H1 (cell line): ENCODE results near the gene RUNX1. TPM values are rescaled to one million over a fixed set of nuclear protein-coding genes. Genes with fewer than 3 reads are reported as not detected.

Experiments used
- CTCF ChIA-PET: fragments of 300-600 bp; sonication (Branson Sonifier 250); formaldehyde crosslinking; loops from one replicate; lab custom pipeline; 2021; ENCODE audit not compliant: partially characterized antibody; lab: Charles Lee
- POLR2A ChIA-PET: fragments of 300-600 bp; sonication (Branson Sonifier 250); formaldehyde crosslinking; loops from one replicate; lab custom pipeline; 2021; ENCODE audit warnings: inconsistent platforms; ENCODE audit not compliant: partially characterized antibody; lab: Charles Lee
- DNase-seq, 2 experiments: peaks; one replicate each; pipeline versions ENCODE4 v3.0.0 to v3.0.0-alpha.2; 2010 to 2022; ENCODE audit warnings: low spot score in 2 of 2, low read depth in 1 of 2, mixed read lengths in 1 of 2
- FAIRE-seq: peaks from 2 replicates; lab custom pipeline; 2011; peaks lifted over from hg19 to GRCh38; lab: Jason Lieb, UNC
- H2AFZ ChIP-seq: 2 replicates; pipeline ENCODE4 v1.8.1; 2012; ENCODE audit warnings: low read length, inconsistent platforms
- H2AK5ac ChIP-seq: 2 replicates; pipeline ENCODE4 v1.6.1; 2013; ENCODE audit warnings: low read depth, low read length
- H2BK120ac ChIP-seq: replicated peaks from 2 replicates; pipeline ENCODE3; 2013; ENCODE audit warnings: low read depth, low read length, inconsistent platforms
- H2BK12ac ChIP-seq: 2 replicates; pipeline ENCODE4 v1.6.1; 2013; ENCODE audit warnings: low read depth, low read length
- H2BK15ac ChIP-seq: 2 replicates; pipeline ENCODE4 v1.6.1; 2013; ENCODE audit warnings: low read length
- H2BK20ac ChIP-seq: 2 replicates; pipeline ENCODE4 v1.6.1; 2013; ENCODE audit warnings: low read length
- H2BK5ac ChIP-seq: 2 replicates; pipeline ENCODE4 v1.6.1; 2013; ENCODE audit warnings: low read depth, low read length
- H3K14ac ChIP-seq: 2 replicates; pipeline ENCODE4 v1.6.1; 2013; ENCODE audit warnings: inconsistent platforms; ENCODE audit not compliant: insufficient read length
- H3K18ac ChIP-seq: 2 replicates; pipeline ENCODE4 v1.6.1; 2013; ENCODE audit warnings: low read length; ENCODE audit errors: extremely low read depth
- H3K23ac ChIP-seq: 2 replicates; pipeline ENCODE4 v1.6.1; 2013; ENCODE audit warnings: inconsistent platforms; ENCODE audit not compliant: insufficient read length
- H3K23me2 ChIP-seq: 2 replicates; pipeline ENCODE4 v1.6.1; 2013; ENCODE audit warnings: low read depth, low read length
- H3K27ac ChIP-seq: 2 replicates; pipeline ENCODE4 v1.6.1; 2011; ENCODE audit warnings: low read depth, low read length, inconsistent platforms
- H3K27me3 ChIP-seq, 4 experiments: replicated peaks in 1 of 4; 1 replicate in 1 of 4; 2 replicates in 3 of 4; pipeline versions ENCODE4 v1.6.1 to v1.8.1; 2011 to 2013; ENCODE audit warnings: low read length in 3 of 4, mild to moderate bottlenecking in 3 of 4, inconsistent platforms in 2 of 4, mixed read lengths in 2 of 4, moderate library complexity in 1 of 4; ENCODE audit not compliant: control insufficient read depth in 3 of 4, insufficient read depth in 3 of 4; ENCODE audit errors: extremely low read depth in 1 of 4
- H3K36me3 ChIP-seq, 4 experiments: 2 replicates each; pipeline versions ENCODE4 v1.6.1 to v1.8.1; 2011 to 2013; ENCODE audit warnings: mild to moderate bottlenecking in 4 of 4, low read length in 3 of 4, moderate library complexity in 2 of 4, control low read depth in 1 of 4, inconsistent platforms in 1 of 4; ENCODE audit not compliant: insufficient read depth in 4 of 4, control insufficient read depth in 2 of 4
- H3K4ac ChIP-seq: replicated peaks from 2 replicates; pipeline ENCODE3; 2013; ENCODE audit warnings: low read length, low read depth, mixed read lengths, inconsistent platforms; ENCODE audit not compliant: insufficient read length
- H3K4me1 ChIP-seq, 4 experiments: replicated peaks in 1 of 4; 1 replicate in 1 of 4; 2 replicates in 3 of 4; pipeline versions ENCODE4 v1.6.1 to v1.8.1; 2011 to 2013; ENCODE audit warnings: low read length in 3 of 4, inconsistent platforms in 2 of 4, mixed read lengths in 1 of 4; ENCODE audit not compliant: insufficient read depth in 4 of 4, control insufficient read depth in 3 of 4
- H3K4me2 ChIP-seq, 2 experiments: 2 replicates each; pipeline versions ENCODE4 v1.6.1 to v1.8.1; 2011 to 2013; ENCODE audit warnings: low read depth in 2 of 2, low read length in 2 of 2, control low read depth in 1 of 2, inconsistent platforms in 1 of 2, mild to moderate bottlenecking in 1 of 2; ENCODE audit not compliant: insufficient read depth in 1 of 2
- H3K4me3 ChIP-seq, 4 experiments: fragments of 200-600, 300-600 bp in 1 of 4; sonication (generic), shearing (Covaris generic), sonication (Bioruptor Twin) in 1 of 4; 2 replicates each; pipeline versions ENCODE4 v1.5.1 to v1.8.1; 2011 to 2016; ENCODE audit warnings: low read length in 4 of 4, low read depth in 3 of 4, control low read depth in 2 of 4, inconsistent platforms in 2 of 4, mild to moderate bottlenecking in 2 of 4, mixed read lengths in 1 of 4, moderate library complexity in 1 of 4; ENCODE audit not compliant: insufficient read depth in 2 of 4; ENCODE audit errors: extremely low read depth in 1 of 4
- H3K56ac ChIP-seq: replicated peaks from 2 replicates; pipeline ENCODE3; 2013; ENCODE audit warnings: low read depth, mild to moderate bottlenecking, mixed read lengths, low read length, inconsistent platforms; ENCODE audit not compliant: insufficient read length
- H3K79me1 ChIP-seq: 2 replicates; pipeline ENCODE4 v1.6.1; 2013; ENCODE audit warnings: low read depth, low read length, control low read depth
- H3K79me2 ChIP-seq, 2 experiments: 2 replicates each; pipeline versions ENCODE4 v1.6.1 to v1.8.1; 2012 to 2013; ENCODE audit warnings: low read length in 2 of 2, mild to moderate bottlenecking in 2 of 2, inconsistent platforms in 1 of 2; ENCODE audit not compliant: insufficient read depth in 2 of 2, control insufficient read depth in 1 of 2
- H3K9ac ChIP-seq, 4 experiments: replicated peaks in 1 of 4; 1 replicate in 1 of 4; 2 replicates in 3 of 4; pipeline versions ENCODE4 v1.6.1 to v1.8.1; 2011 to 2013; ENCODE audit warnings: low read depth in 3 of 4, low read length in 3 of 4, control low read depth in 2 of 4, mild to moderate bottlenecking in 2 of 4, moderate library complexity in 2 of 4, inconsistent platforms in 1 of 4; ENCODE audit errors: extremely low read depth in 1 of 4
- H3K9me3 ChIP-seq, 2 experiments: 2 replicates each; pipeline versions ENCODE4 v1.6.1 to v1.8.1; 2012 to 2013; ENCODE audit warnings: mild to moderate bottlenecking in 2 of 2, moderate library complexity in 2 of 2, control low read depth in 1 of 2, inconsistent platforms in 1 of 2, low read depth in 1 of 2, low read length in 1 of 2, mixed read lengths in 1 of 2; ENCODE audit not compliant: insufficient read depth in 2 of 2
- H4K20me1 ChIP-seq, 2 experiments: replicated peaks in 1 of 2; 2 replicates each; pipeline versions ENCODE3 to v1.8.1; 2011 to 2013; ENCODE audit warnings: inconsistent platforms in 2 of 2, low read length in 2 of 2, mild to moderate bottlenecking in 1 of 2; ENCODE audit not compliant: insufficient read depth in 2 of 2, control insufficient read depth in 1 of 2
- H4K5ac ChIP-seq: 2 replicates; pipeline ENCODE4 v1.6.1; 2013; ENCODE audit warnings: low read length, low read depth, mixed read lengths, inconsistent platforms; ENCODE audit not compliant: insufficient read length
- H4K8ac ChIP-seq: 2 replicates; pipeline ENCODE4 v1.8.0; 2013; ENCODE audit warnings: mild to moderate bottlenecking, moderate library complexity, low read length, inconsistent platforms; ENCODE audit not compliant: insufficient read depth; ENCODE audit errors: extremely low read depth
- H4K91ac ChIP-seq: replicated peaks from 2 replicates; pipeline ENCODE3; 2013; ENCODE audit warnings: low read length, mixed read lengths, inconsistent platforms; ENCODE audit not compliant: insufficient read length
- CEBPB ChIP-seq: IDR thresholded peaks from 2 replicates; pipeline ENCODE4 v1.6.1; 2012; ENCODE audit warnings: low read depth, low read length
- CREB1 ChIP-seq: IDR thresholded peaks from 2 replicates; pipeline ENCODE4 v1.6.1; 2012; ENCODE audit warnings: inconsistent platforms
- CTBP2 ChIP-seq: IDR thresholded peaks from 2 replicates; pipeline ENCODE4 v1.7.0; 2011; ENCODE audit warnings: borderline replicate concordance, mild to moderate bottlenecking, moderate library complexity, mixed read lengths, low read length; ENCODE audit not compliant: insufficient read depth, insufficient read length
- JUN ChIP-seq: IDR thresholded peaks from 2 replicates; pipeline ENCODE4 v1.6.1; 2011; ENCODE audit warnings: low read depth, mild to moderate bottlenecking, improper control_type of control experiment, low read length
- PHF8 ChIP-seq: fragments of 200-600 bp; sonication (generic); conservative IDR thresholded peaks from 2 replicates; pipeline ENCODE4 v1.7.1; 2012; ENCODE audit warnings: low read depth, mild to moderate bottlenecking, inconsistent platforms, low read length, moderate library complexity
- WGBS, 2 experiments: shearing (Covaris generic) in 1 of 2; methylation state at CpG; one replicate each; pipeline versions ENCODE4 v1.1.6 to v1.1.7; 2013 to 2015; ENCODE audit warnings: low lambda C conversion rate in 2 of 2, mixed read lengths in 2 of 2, inconsistent platforms in 1 of 2, low coverage in 1 of 2, missing lambda C conversion rate in 1 of 2; ENCODE audit not compliant: insufficient replicate concordance in 2 of 2, insufficient coverage in 1 of 2, insufficient read length in 1 of 2; ENCODE audit errors: extremely low coverage in 1 of 2, missing lambda C conversion rate in 1 of 2; 5-methylcytosine and 5-hydroxymethylcytosine counted together
- polyA plus RNA-seq, 7 experiments: library from polyadenylated mRNA; depleted of rRNA in 3 of 7; stranded (reverse) in 5 of 7; unstranded in 2 of 7; fragments of >200 nt in 5 of 7; fragments of 200-250 nt in 2 of 7; gene quantifications; 1 replicate in 5 of 7; 2 replicates in 1 of 7; 4 replicates in 1 of 7; pipeline versions ENCODE4 v1.2.1 to v1.2.3, GENCODE V29; 2011 to 2013; ENCODE audit warnings: missing spikeins in 2 of 7, mixed read lengths in 2 of 7
- total RNA-seq: library from RNA; stranded (reverse); fragmentation: NEBNext Ultra II Directional; extraction: Animal tissue kit (Norgen Biotek cat#: 25700); gene quantifications from 2 replicates; pipeline ENCODE4 v1.2.1, GENCODE V29; 2021

RUNX1 gene
- total and polyA plus RNA-seq, 2 of the 8 experiments (the other 6 are each of a cell fraction or from before 2014, with no cell fraction given) = 0.20 to 0.60 TPM

GRCh38 chr21:35020902-35021301 lies 28.2 kb downstream of the RUNX1 start:
- H2BK15ac ChIP-seq = no peak overlapping the region
- H3K14ac ChIP-seq = no peak overlapping the region
- CTCF ChIA-PET = interaction anchor here (1.5 kb wide), 1 partner anchor 130 kb away, joined by 3 read pairs; no protein-coding TSS in a partner anchor
- H4K5ac ChIP-seq = no peak overlapping the region
- H3K56ac ChIP-seq = no peak overlapping the region
- H2BK5ac ChIP-seq = no peak overlapping the region
- H3K4me3 ChIP-seq = no peak overlapping the region
- no peak overlapping the region for H3K27ac ChIP-seq
- no peak overlapping the region for H4K91ac ChIP-seq
- H2BK12ac ChIP-seq = no peak overlapping the region
- no peak overlapping the region for H3K23ac ChIP-seq
- H3K27me3 ChIP-seq = peaks cover 0 to 6% (median 5%) of the 10 kb centered on the region in 4 experiments; a peak in 6 of 7 replicates
- no peaks in the 10 kb centered on the region for H3K36me3 ChIP-seq
- no peak overlapping the region for H2AK5ac ChIP-seq
- no peaks in the 10 kb centered on the region for H4K20me1 ChIP-seq
- 93% methylated on average over 1 of the region's 1 CpG; no CpG with 5 or more reads in 1 of the 2 experiments for WGBS, 2 experiments
- H2BK20ac ChIP-seq = no peak overlapping the region
- no peak overlapping the region for H3K4ac ChIP-seq
- peaks cover 0 to 2% of the 10 kb centered on the region in 2 experiments; a peak in 1 of 4 replicates for H3K9me3 ChIP-seq
- H3K4me2 ChIP-seq = no peak overlapping the region
- H3K18ac ChIP-seq = no peak overlapping the region
- POLR2A ChIA-PET = no interaction called here
- no peak overlapping the region for H4K8ac ChIP-seq
- no peak for TF ChIP-seq CEBPB
- TF ChIP-seq CREB1 = no peak
- no peak for TF ChIP-seq PHF8
- no peak for TF ChIP-seq CTBP2
- TF ChIP-seq JUN = no peak
- TF ChIP-seq, all 59 proteins: peak for 0
- DNase-seq (no peak), FAIRE-seq (no peak)
- H3K4me1 ChIP-seq = 0 out of 7 replicates have a peak, but pooled peaks cover 0 to 2% (median 0%) of the 10 kb centered on the region in 4 experiments
- H3K23me2 ChIP-seq = no peaks in the 10 kb centered on the region
- no peak overlapping the region for H3K9ac ChIP-seq
- H2BK120ac ChIP-seq = no peak overlapping the region
- H2AFZ ChIP-seq = no peak overlapping the region
- H3K79me1 ChIP-seq = no peaks in the 10 kb centered on the region
- H3K79me2 ChIP-seq = no peaks in the 10 kb centered on the region
